Loucy (cell line): Measurements from ENCODE around the gene AJAP1.

Experiments
- H2AFZ ChIP-seq: fragments of 200-600 bp; sonication (generic); 2 replicates; pipeline ENCODE4 v1.6.0; 2016; ENCODE audit warnings: antibody characterized with exemption, mild to moderate bottlenecking, low read length, moderate library complexity
- H3F3A ChIP-seq: fragments of 200-600 bp; 2 replicates; pipeline ENCODE4 v1.6.0; 2016; ENCODE audit warnings: antibody characterized with exemption, low read depth, mild to moderate bottlenecking
- H3K27me3 ChIP-seq: fragments of 200-600 bp; sonication (generic); 2 replicates; pipeline ENCODE4 v1.6.1; 2014; ENCODE audit warnings: low read length, mild to moderate bottlenecking; ENCODE audit not compliant: insufficient read depth, poor library complexity, severe bottlenecking
- H3K36me3 ChIP-seq: fragments of 200-600 bp; sonication (generic); 2 replicates; pipeline ENCODE4 v1.6.1; 2016; ENCODE audit warnings: low read length; ENCODE audit not compliant: insufficient read depth
- H3K4me1 ChIP-seq: fragments of 200-600 bp; sonication (generic); 2 replicates; pipeline ENCODE4 v1.5.1; 2014; ENCODE audit warnings: low read length, mild to moderate bottlenecking; ENCODE audit not compliant: insufficient read depth, poor library complexity, severe bottlenecking
- H3K4me2 ChIP-seq: fragments of 200-600 bp; sonication (generic); 2 replicates; pipeline ENCODE4 v1.6.0; 2014; ENCODE audit warnings: antibody characterized with exemption, low read length, low read depth, mild to moderate bottlenecking; ENCODE audit not compliant: poor library complexity, severe bottlenecking
- H3K4me3 ChIP-seq: fragments of 200-600 bp; sonication (generic); 2 replicates; pipeline ENCODE4 v1.5.1; 2014; ENCODE audit warnings: low read length, mild to moderate bottlenecking, mixed read lengths; ENCODE audit not compliant: poor library complexity, severe bottlenecking
- H3K79me2 ChIP-seq: fragments of 200-600 bp; sonication (generic); 2 replicates; pipeline ENCODE4 v1.6.1; 2014; ENCODE audit warnings: low read length; ENCODE audit not compliant: insufficient read depth
- H3K9ac ChIP-seq: fragments of 200-600 bp; sonication (generic); 2 replicates; pipeline ENCODE4 v1.6.0; 2014; ENCODE audit warnings: mild to moderate bottlenecking, low read depth, low read length, moderate library complexity; ENCODE audit not compliant: poor library complexity, severe bottlenecking
- H3K9me2 ChIP-seq: fragments of 200-600 bp; sonication (generic); replicated peaks from 2 replicates; pipeline ENCODE4 v1.6.1; 2016; ENCODE audit warnings: low read depth, low read length, mixed read lengths
- H3K9me3 ChIP-seq: fragments of 200-600 bp; sonication (generic); 2 replicates; pipeline ENCODE4 v1.6.1; 2014; ENCODE audit warnings: mild to moderate bottlenecking, antibody characterized with exemption, low read length, low read depth; ENCODE audit not compliant: insufficient read depth
- H4K20me1 ChIP-seq: fragments of 200-600 bp; sonication (generic); 2 replicates; pipeline ENCODE4 v1.6.0; 2014; ENCODE audit warnings: antibody characterized with exemption, low read length, mild to moderate bottlenecking; ENCODE audit not compliant: insufficient read depth, poor library complexity, severe bottlenecking
- CTCF ChIP-seq: fragments of 200-600 bp; sonication (generic); conservative IDR thresholded peaks from 2 replicates; pipeline ENCODE4 v1.5.1; 2014; ENCODE audit warnings: mild to moderate bottlenecking, antibody characterized with exemption, low read length
- EZH2phosphoT487 ChIP-seq: fragments of 200-600 bp; IDR thresholded peaks from 2 replicates; pipeline ENCODE4 v1.6.1; 2018; ENCODE audit warnings: antibody characterized with exemption, mild to moderate bottlenecking, moderate library complexity, borderline replicate concordance

The AJAP1 gene

GRCh38 chr1:4802024-4802423 lies 147.6 kb downstream of the AJAP1 start:
- Histone ChIP-seq H3K27me3 (no peaks in the 10 kb centered on the region), H3K9me2 (no peaks in the 10 kb centered on the region), H2AFZ (no peak overlapping the region), H3K4me1 (no peaks in the 10 kb centered on the region), H3K9me3 (peaks cover 7% of the 10 kb centered on the region; the same call in 1 of the 2 replicates), H3K4me2 (no peak overlapping the region), H3K79me2 (no peaks in the 10 kb centered on the region), H4K20me1 (no peaks in the 10 kb centered on the region), H3K36me3 (no peaks in the 10 kb centered on the region), H3K9ac (no peak overlapping the region), H3F3A (no peaks in the 10 kb centered on the region), H3K4me3 (no peak overlapping the region)
- TF ChIP-seq CTCF (no peak), EZH2phosphoT487 (no peak)

- Histone ChIP-seq H3K9ac (no peak overlapping the region), H3K4me1 (no peaks in the 10 kb centered on the region), H3K4me2 (no peak overlapping the region), H2AFZ (no peak overlapping the region), H3F3A (no peaks in the 10 kb centered on the region), H3K79me2 (no peaks in the 10 kb centered on the region), H3K9me2 (no peaks in the 10 kb centered on the region), H4K20me1 (no peaks in the 10 kb centered on the region), H3K27me3 (no peaks in the 10 kb centered on the region), H3K4me3 (no peak overlapping the region), H3K9me3 (peaks cover 8% of the 10 kb centered on the region; the same call in 1 of the 2 replicates), H3K36me3 (no peaks in the 10 kb centered on the region)
- TF ChIP-seq EZH2phosphoT487 (no peak), CTCF (no peak)
These were observed 148.9 kb downstream of the AJAP1 start for GRCh38 chr1:4803335-4803734.

- peaks cover 3% of the 10 kb centered on the region; the same call in 1 of the 2 replicates for H3K9me3 ChIP-seq
- no peak overlapping the region for H3K4me3 ChIP-seq
- H3F3A ChIP-seq = no peaks in the 10 kb centered on the region
- H3K4me2 ChIP-seq = no peak overlapping the region
- no peaks in the 10 kb centered on the region for H3K79me2 ChIP-seq
- H3K27me3 ChIP-seq = no peaks in the 10 kb centered on the region
- no peaks in the 10 kb centered on the region for H3K4me1 ChIP-seq
- no peaks in the 10 kb centered on the region for H3K9me2 ChIP-seq
- no peaks in the 10 kb centered on the region for H3K36me3 ChIP-seq
- no peak for TF ChIP-seq EZH2phosphoT487
- TF ChIP-seq CTCF = no peak
- H4K20me1 ChIP-seq = no peaks in the 10 kb centered on the region
- no peak overlapping the region for H2AFZ ChIP-seq
- H3K9ac ChIP-seq = no peak overlapping the region
These were observed 151.6 kb downstream of the AJAP1 start for GRCh38 chr1:4805987-4806386.
